A549 (cell line): ENCODE measurements around the gene TEX36. TPM values are rescaled to one million over a fixed set of nuclear protein-coding genes. Genes with fewer than 3 reads are reported as not detected.

ENCODE experiments used
- ATAC-seq, 2 experiments: fragments of 200-7000 bp in 1 of 2; fragments of >200 bp in 1 of 2; cut with Nextera tagmentation in 1 of 2; cut with Tn5 transposase in 1 of 2; 3 replicates each; pipeline versions ENCODE4 v1.8.0 to v1.9.1; 2018 to 2020; ENCODE audit warnings: mild to moderate bottlenecking in 1 of 2, moderate library complexity in 1 of 2
- CTCF ChIA-PET: fragments of 300-600 bp; sonication (Branson Sonifier 250); formaldehyde crosslinking; extraction: SDS; loops from one replicate; lab custom pipeline; 2021; ENCODE audit warnings: antibody characterized with exemption, inconsistent platforms; lab: Yijun Ruan, JAX
- POLR2A ChIA-PET: fragments of 350-600 bp; formaldehyde crosslinking; extraction: SDS; loops from one replicate; lab custom pipeline; 2021; ENCODE audit warnings: antibody characterized with exemption, inconsistent platforms; lab: Yijun Ruan, JAX
- DNase-seq, 2 experiments: peaks; one replicate each; pipeline versions ENCODE4 v3.0.0 to v3.0.0-alpha.2; 2011 to 2016; ENCODE audit warnings: low read depth in 1 of 2, low spot score in 1 of 2
- FAIRE-seq: peaks from 2 replicates; lab custom pipeline; 2011; peaks lifted over from hg19 to GRCh38; lab: Jason Lieb, UNC
- H3K27ac ChIP-seq, 2 experiments: fragments of >200 bp; sonication (Bioruptor Twin); formaldehyde crosslinking; 3 replicates each; pipeline ENCODE4 v1.5.1; 2016 to 2017
- H3K4me1 ChIP-seq: fragments of >200 bp; sonication (Bioruptor Twin); formaldehyde crosslinking; 3 replicates; pipeline ENCODE4 v1.6.1; 2016
- H3K4me2 ChIP-seq: fragments of >200 bp; sonication (Bioruptor Twin); formaldehyde crosslinking; 3 replicates; pipeline ENCODE4 v1.6.1; 2016
- H3K4me3 ChIP-seq: fragments of >200 bp; sonication (Bioruptor Twin); formaldehyde crosslinking; 3 replicates; pipeline ENCODE4 v1.5.1; 2016
- H3K9me3 ChIP-seq: fragments of >200 bp; sonication (Bioruptor Twin); formaldehyde crosslinking; 3 replicates; pipeline ENCODE4 v1.6.1; 2016
- BCL3 ChIP-seq: fragments of >200 bp; sonication (Bioruptor Twin); formaldehyde crosslinking; IDR thresholded peaks from 3 replicates; pipeline ENCODE4 v1.6.1; 2016
- CBX2 ChIP-seq: fragments of 200-600 bp; sonication (generic); IDR thresholded peaks from 2 replicates; pipeline ENCODE4 v1.6.1; 2016; ENCODE audit warnings: low read depth, mild to moderate bottlenecking, borderline replicate concordance
- CHD4 ChIP-seq: fragments of 200-600 bp; sonication (generic); IDR thresholded peaks from 2 replicates; pipeline ENCODE4 v1.6.1; 2016; ENCODE audit warnings: antibody characterized with exemption, mild to moderate bottlenecking, borderline replicate concordance
- EHF ChIP-seq: fragments of 250-450 bp; sonication (Bioruptor Pico); IDR thresholded peaks from 2 replicates; pipeline ENCODE4 v1.5.0; 2020; ENCODE audit warnings: mild to moderate bottlenecking
- EP300 ChIP-seq, 2 experiments: fragments of >200 bp; sonication (Bioruptor Twin); formaldehyde crosslinking; IDR thresholded peaks; 2 replicates in 1 of 2; 3 replicates in 1 of 2; pipeline ENCODE4 v1.6.1; 2016 to 2017
- ESRRA ChIP-seq: fragments of 150-350 bp; IDR thresholded peaks from 2 replicates; pipeline ENCODE4 v1.6.1; 2014; ENCODE audit warnings: mild to moderate bottlenecking, low read length, borderline replicate concordance
- FOSB ChIP-seq: fragments of 250-450 bp; sonication (Bioruptor Pico); IDR thresholded peaks from 2 replicates; pipeline ENCODE4 v1.5.0; 2020; ENCODE audit warnings: mild to moderate bottlenecking, moderate library complexity
- FOSL2 ChIP-seq, 2 experiments: fragments of 450-650 bp in 1 of 2; fragments of >200 bp in 1 of 2; sonication (Bioruptor Twin) in 1 of 2; formaldehyde crosslinking; IDR thresholded peaks; 2 replicates each; pipeline versions ENCODE4 v1.5.0 to v1.6.1; 2016 to 2020; ENCODE audit warnings: mild to moderate bottlenecking in 1 of 2, moderate library complexity in 1 of 2
- HEYL ChIP-seq: fragments of 250-450 bp; sonication (Bioruptor Pico); IDR thresholded peaks from 2 replicates; pipeline ENCODE4 v1.8.0; 2021; ENCODE audit warnings: mild to moderate bottlenecking, moderate library complexity
- HOXA7 ChIP-seq: fragments of 250-450 bp; sonication (Bioruptor Pico); IDR thresholded peaks from 2 replicates; pipeline ENCODE4 v1.5.0; 2020; ENCODE audit warnings: mild to moderate bottlenecking, moderate library complexity
- HOXB13 ChIP-seq: fragments of 250-450 bp; sonication (Bioruptor Pico); IDR thresholded peaks from 2 replicates; pipeline ENCODE4 v1.5.0; 2020; ENCODE audit warnings: low read depth, mild to moderate bottlenecking, moderate library complexity
- JUN ChIP-seq, 2 experiments: fragments of >200 bp; sonication (Bioruptor Twin); formaldehyde crosslinking; IDR thresholded peaks; 2 replicates in 1 of 2; 3 replicates in 1 of 2; pipeline ENCODE4 v1.6.1; 2016 to 2017
- JUNB ChIP-seq: fragments of >200 bp; sonication (Bioruptor Twin); formaldehyde crosslinking; IDR thresholded peaks from 2 replicates; pipeline ENCODE4 v1.6.1; 2016
- KDM5A ChIP-seq: fragments of 200-600 bp; sonication (generic); IDR thresholded peaks from 2 replicates; pipeline ENCODE4 v1.6.1; 2016; ENCODE audit warnings: antibody characterized with exemption, mild to moderate bottlenecking
- MYC ChIP-seq: IDR thresholded peaks from 2 replicates; pipeline ENCODE4 v1.6.1; 2012; ENCODE audit warnings: mild to moderate bottlenecking, inconsistent platforms, low read length, improper control_type of control experiment, borderline replicate concordance
- NR3C1 ChIP-seq: fragments of >200 bp; sonication (Bioruptor Twin); formaldehyde crosslinking; IDR thresholded peaks from 3 replicates; pipeline ENCODE4 v1.6.1; 2017
- POLR2AphosphoS2 ChIP-seq: conservative IDR thresholded peaks from 2 replicates; pipeline ENCODE4 v1.6.1; 2012; ENCODE audit warnings: low read length, improper control_type of control experiment, inconsistent platforms
- RAD21 ChIP-seq, 2 experiments: fragments of >200 bp in 1 of 2; sonication (Bioruptor Twin) in 1 of 2; formaldehyde crosslinking in 1 of 2; IDR thresholded peaks in 1 of 2; conservative IDR thresholded peaks in 1 of 2; 2 replicates in 1 of 2; 3 replicates in 1 of 2; pipeline ENCODE4 v1.6.1; 2012 to 2018; ENCODE audit warnings: inconsistent platforms in 1 of 2
- RARB ChIP-seq: fragments of 250-450 bp; sonication (Bioruptor Pico); IDR thresholded peaks from 2 replicates; pipeline ENCODE4 v1.8.0; 2021; ENCODE audit warnings: mild to moderate bottlenecking, moderate library complexity
- RFX5 ChIP-seq: fragments of 450-650 bp; IDR thresholded peaks from 2 replicates; pipeline ENCODE4 v1.7.1; 2014; ENCODE audit warnings: antibody characterized with exemption, mild to moderate bottlenecking, moderate library complexity
- SMC3 ChIP-seq: fragments of >200 bp; sonication (Bioruptor Twin); formaldehyde crosslinking; IDR thresholded peaks from 3 replicates; pipeline ENCODE4 v1.6.1; 2018; ENCODE audit warnings: inconsistent platforms
- TFCP2L1 ChIP-seq: fragments of 250-450 bp; sonication (Bioruptor Pico); IDR thresholded peaks from 2 replicates; pipeline ENCODE4 v1.5.0; 2021; ENCODE audit warnings: mild to moderate bottlenecking
- ZFP36 ChIP-seq: fragments of 450-650 bp; IDR thresholded peaks from 2 replicates; pipeline ENCODE4 v1.6.1; 2014; ENCODE audit warnings: borderline replicate concordance; ENCODE audit not compliant: partially characterized antibody
- WGBS: methylation state at CpG from one replicate; pipeline ENCODE4 v1.1.6; 2017; ENCODE audit errors: missing lambda C conversion rate; 5-methylcytosine and 5-hydroxymethylcytosine counted together
- polyA plus RNA-seq, 4 experiments: library from polyadenylated mRNA; depleted of rRNA in 3 of 4; stranded (reverse); fragments of >200 nt; fragmentation: RNase III in 1 of 4; extraction: RNeasy Plus Mini Kit Qiagen cat#74134 plus additional on column Dnase treatment in 1 of 4; gene quantifications; 2 replicates in 3 of 4; 3 replicates in 1 of 4; pipeline ENCODE4 v1.2.3, GENCODE V29; 2011 to 2017
- TF ChIP-seq, protein P1 (sequence below): fragments of 250-450 bp; sonication (Bioruptor Pico); IDR thresholded peaks from 2 replicates; pipeline ENCODE4 v1.5.0; 2020; ENCODE audit warnings: low read depth, mild to moderate bottlenecking, moderate library complexity
- TF ChIP-seq, protein P2 (sequence below): fragments of 200-600 bp; sonication (generic); IDR thresholded peaks from 2 replicates; pipeline ENCODE4 v1.6.1; 2016; ENCODE audit warnings: antibody characterized with exemption, mild to moderate bottlenecking, moderate library complexity

The TEX36 gene
- polyA plus RNA-seq, 2 of the 4 experiments (the other 2 are of a cell fraction), result not detected

GRCh38 chr10:125607689-125608290 lies 75.2 kb downstream of the TEX36 start:
- Histone ChIP-seq H3K4me3 (no peak overlapping the region), H3K9me3 (no peaks in the 10 kb centered on the region), H3K27ac (no peak overlapping the region), H3K4me1 (no peaks in the 10 kb centered on the region), H3K4me2 (no peak overlapping the region)
- WGBS, result 31% methylated on average over 7 of the region's 7 CpGs
- POLR2A ChIA-PET, result no interaction called here
- no peak for DNase-seq
- FAIRE-seq, result no peak
- CTCF ChIA-PET, result no interaction called here
- no peak for ATAC-seq
- TF ChIP-seq ESRRA (no peak), EP300 (IDR thresholded peaks at IDR 0.05) (no peak), JUNB (no peak), TFCP2L1 (CRISPR knock-in tag) (no peak), RAD21 (conservative IDR thresholded peaks at IDR 0.05 in 1 of 2, IDR thresholded peaks at IDR 0.05 in 1 of 2) (no peak), KDM5A (no peak), HOXA7 (CRISPR knock-in tag) (no peak), EHF (CRISPR knock-in tag) (no peak), ZFP36 (no peak), FOSB (no peak), MYC (no peak)

DNA sequence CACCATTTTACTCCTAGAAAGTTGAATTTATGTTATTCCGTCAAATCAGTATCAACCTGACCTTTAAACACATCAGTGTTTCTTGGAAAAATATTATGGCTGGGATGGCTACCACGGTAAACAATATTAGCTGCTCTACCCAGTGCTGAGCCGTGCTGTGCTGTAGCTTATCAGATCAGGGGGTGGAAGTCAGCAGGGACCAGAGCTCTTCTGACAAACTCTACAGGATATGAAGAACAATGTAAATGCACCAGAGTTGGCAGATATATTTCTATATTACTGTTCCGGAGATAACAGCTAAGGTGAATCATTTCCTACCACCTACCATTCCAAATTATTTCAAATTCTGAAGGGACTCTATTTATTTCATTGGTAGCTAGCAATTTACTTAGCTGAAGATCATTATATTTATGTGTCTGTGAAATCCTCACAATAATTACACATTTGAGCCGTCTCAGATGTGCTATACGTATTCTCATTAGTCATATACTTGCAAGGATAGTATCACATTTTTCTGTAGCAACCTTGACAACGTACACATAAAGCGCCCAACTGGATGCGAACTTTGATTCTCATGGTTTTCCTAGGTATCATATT lies 76.5 kb downstream of the TEX36 start:
- Histone ChIP-seq H3K4me1 (no peaks in the 10 kb centered on the region), H3K4me2 (no peak overlapping the region), H3K27ac (no peak overlapping the region), H3K4me3 (no peak overlapping the region), H3K9me3 (no peaks in the 10 kb centered on the region)
- ChIA-PET POLR2A (no interaction called here), CTCF (interaction anchor here (1.0 kb wide), 1 partner anchor 14 kb away, joined by 3 read pairs; no protein-coding TSS in a partner anchor)
- 50% methylated on average over 9 of the region's 9 CpGs for WGBS
- DNase-seq (no peak), ATAC-seq (no peak), FAIRE-seq (no peak)
- TF ChIP-seq JUN (IDR thresholded peaks at IDR 0.05) (no peak), CBX2 (no peak), HEYL (no peak), NR3C1 (no peak), EHF (CRISPR knock-in tag) (no peak), HOXB13 (CRISPR knock-in tag) (no peak), SMC3 (no peak), HOXA7 (CRISPR knock-in tag) (no peak), FOSL2 (IDR thresholded peaks at IDR 0.05) (no peak), FOSL2 (CRISPR knock-in tag; IDR thresholded peaks at IDR 0.05) (no peak), CHD4 (no peak), KDM5A (no peak), POLR2AphosphoS2 (no peak), RFX5 (no peak), EP300 (IDR thresholded peaks at IDR 0.05) (no peak), FOSB (no peak), RARB (CRISPR knock-in tag) (no peak), BCL3 (no peak)
- TF ChIP-seq, protein P1, sequence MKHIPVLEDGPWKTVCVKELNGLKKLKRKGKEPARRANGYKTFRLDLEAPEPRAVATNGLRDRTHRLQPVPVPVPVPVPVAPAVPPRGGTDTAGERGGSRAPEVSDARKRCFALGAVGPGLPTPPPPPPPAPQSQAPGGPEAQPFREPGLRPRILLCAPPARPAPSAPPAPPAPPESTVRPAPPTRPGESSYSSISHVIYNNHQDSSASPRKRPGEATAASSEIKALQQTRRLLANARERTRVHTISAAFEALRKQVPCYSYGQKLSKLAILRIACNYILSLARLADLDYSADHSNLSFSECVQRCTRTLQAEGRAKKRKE, result no peak
- TF ChIP-seq, protein P2, sequence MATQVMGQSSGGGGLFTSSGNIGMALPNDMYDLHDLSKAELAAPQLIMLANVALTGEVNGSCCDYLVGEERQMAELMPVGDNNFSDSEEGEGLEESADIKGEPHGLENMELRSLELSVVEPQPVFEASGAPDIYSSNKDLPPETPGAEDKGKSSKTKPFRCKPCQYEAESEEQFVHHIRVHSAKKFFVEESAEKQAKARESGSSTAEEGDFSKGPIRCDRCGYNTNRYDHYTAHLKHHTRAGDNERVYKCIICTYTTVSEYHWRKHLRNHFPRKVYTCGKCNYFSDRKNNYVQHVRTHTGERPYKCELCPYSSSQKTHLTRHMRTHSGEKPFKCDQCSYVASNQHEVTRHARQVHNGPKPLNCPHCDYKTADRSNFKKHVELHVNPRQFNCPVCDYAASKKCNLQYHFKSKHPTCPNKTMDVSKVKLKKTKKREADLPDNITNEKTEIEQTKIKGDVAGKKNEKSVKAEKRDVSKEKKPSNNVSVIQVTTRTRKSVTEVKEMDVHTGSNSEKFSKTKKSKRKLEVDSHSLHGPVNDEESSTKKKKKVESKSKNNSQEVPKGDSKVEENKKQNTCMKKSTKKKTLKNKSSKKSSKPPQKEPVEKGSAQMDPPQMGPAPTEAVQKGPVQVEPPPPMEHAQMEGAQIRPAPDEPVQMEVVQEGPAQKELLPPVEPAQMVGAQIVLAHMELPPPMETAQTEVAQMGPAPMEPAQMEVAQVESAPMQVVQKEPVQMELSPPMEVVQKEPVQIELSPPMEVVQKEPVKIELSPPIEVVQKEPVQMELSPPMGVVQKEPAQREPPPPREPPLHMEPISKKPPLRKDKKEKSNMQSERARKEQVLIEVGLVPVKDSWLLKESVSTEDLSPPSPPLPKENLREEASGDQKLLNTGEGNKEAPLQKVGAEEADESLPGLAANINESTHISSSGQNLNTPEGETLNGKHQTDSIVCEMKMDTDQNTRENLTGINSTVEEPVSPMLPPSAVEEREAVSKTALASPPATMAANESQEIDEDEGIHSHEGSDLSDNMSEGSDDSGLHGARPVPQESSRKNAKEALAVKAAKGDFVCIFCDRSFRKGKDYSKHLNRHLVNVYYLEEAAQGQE, result no peak
